Measurements from ENCODE around the gene PDXP.

- TF ChIP-seq EZH2 (IDR thresholded peaks at IDR 0.05; ENCODE audit: low read depth) (no peak), CTCF (conservative IDR thresholded peaks at IDR 0.05) (no peak)
Measured at GRCh38 chr22:37660709-37661045, 2.2 kb downstream of the PDXP start.

Measured in PC-9 (cell line).